GM12878 (cell line): ENCODE results near the gene RALGAPA2. TPM values are rescaled to one million over a fixed set of nuclear protein-coding genes. Genes with fewer than 3 reads are reported as not detected.

ENCODE experiments used
- ATAC-seq: fragments of 200-7000 bp; cut with Tn5 transposase; 3 replicates; pipeline ENCODE4 v1.9.1; 2020; ENCODE audit warnings: mild to moderate bottlenecking, moderate library complexity
- BruUV-seq: library from RNA; stranded (reverse); fragments of 400-500 nt; replicated peaks from 2 replicates; lab custom pipeline; 2021; lab: Mats Ljungman, UMichigan
- CTCF ChIA-PET: fragments of 300-600 bp; sonication (Branson Sonifier 250); formaldehyde crosslinking; extraction: SDS; loops from one replicate; lab custom pipeline; 2021; ENCODE audit warnings: inconsistent platforms; lab: Yijun Ruan, JAX
- POLR2A ChIA-PET: fragments of 350-600 bp; formaldehyde crosslinking; extraction: SDS; loops from one replicate; lab custom pipeline; 2021; ENCODE audit warnings: inconsistent platforms; lab: Charles Lee
- RAD21 ChIA-PET: fragments of 300-600 bp; sonication (Branson Sonifier 250); formaldehyde crosslinking; loops from one replicate; lab custom pipeline; 2023; ENCODE audit warnings: antibody characterized with exemption; ENCODE audit not compliant: unreplicated experiment; lab: Charles Lee
- SMC1A ChIA-PET: fragments of 300-600 bp; sonication (Branson Sonifier 250); formaldehyde crosslinking; loops from one replicate; lab custom pipeline; 2023; ENCODE audit not compliant: unreplicated experiment, uncharacterized antibody; lab: Charles Lee
- DNase-seq: peaks from one replicate; pipeline ENCODE4 v3.0.0-alpha.2; 2011; ENCODE audit warnings: low read depth, low spot score
- FAIRE-seq: peaks from 3 replicates; lab custom pipeline; 2011; peaks lifted over from hg19 to GRCh38; lab: Jason Lieb, UNC
- H2AFZ ChIP-seq: 2 replicates; pipeline ENCODE4 v1.6.0; 2011; ENCODE audit warnings: low read depth, low read length, control low read depth; ENCODE audit not compliant: control insufficient read depth
- H3K27ac ChIP-seq: 2 replicates; pipeline ENCODE4 v1.5.1; 2011; ENCODE audit warnings: control low read depth; ENCODE audit not compliant: control insufficient read depth, insufficient read depth
- H3K27me3 ChIP-seq, 2 experiments: replicated peaks in 1 of 2; 2 replicates each; pipeline versions ENCODE4 v1.6.0 to v1.6.1; 2011; ENCODE audit warnings: low read length in 1 of 2; ENCODE audit not compliant: control insufficient read depth in 2 of 2, insufficient read depth in 2 of 2
- H3K36me3 ChIP-seq, 2 experiments: 2 replicates each; pipeline ENCODE4 v1.5.1; 2011; ENCODE audit warnings: low read length in 1 of 2; ENCODE audit not compliant: control insufficient read depth in 2 of 2, insufficient read depth in 2 of 2
- H3K4me1 ChIP-seq: 2 replicates; pipeline ENCODE4 v1.6.1; 2011; ENCODE audit warnings: mild to moderate bottlenecking, low read length, moderate library complexity, mixed read lengths; ENCODE audit not compliant: control insufficient read depth, insufficient read depth
- H3K4me2 ChIP-seq: 2 replicates; pipeline ENCODE4 v1.6.0; 2011; ENCODE audit warnings: control low read depth; ENCODE audit not compliant: control insufficient read depth, insufficient read depth
- H3K4me3 ChIP-seq: fragments of 200-600 bp; sonication (generic); 2 replicates; pipeline ENCODE4 v1.5.1; 2016
- H3K79me2 ChIP-seq: 2 replicates; pipeline ENCODE4 v1.6.0; 2011; ENCODE audit warnings: low read length; ENCODE audit not compliant: control insufficient read depth, insufficient read depth
- H3K9ac ChIP-seq: 2 replicates; pipeline ENCODE4 v1.8.0; 2011; ENCODE audit warnings: low read length, control low read depth, mixed read lengths; ENCODE audit not compliant: control insufficient read depth, insufficient read depth
- H3K9me3 ChIP-seq: replicated peaks from 3 replicates; pipeline ENCODE4 v1.5.1; 2011; ENCODE audit warnings: mild to moderate bottlenecking, low read length; ENCODE audit not compliant: control insufficient read depth, insufficient read depth
- H4K20me1 ChIP-seq: 2 replicates; pipeline ENCODE4 v1.6.0; 2011; ENCODE audit not compliant: control insufficient read depth, insufficient read depth
- BHLHE40 ChIP-seq, 2 experiments: fragments of 450-650 bp in 1 of 2; IDR thresholded peaks; 2 replicates each; pipeline ENCODE4 v1.6.1; 2011 to 2017; ENCODE audit warnings: low read depth in 2 of 2, borderline replicate concordance in 1 of 2, improper control_type of control experiment in 1 of 2, low read length in 1 of 2, mild to moderate bottlenecking in 1 of 2
- IRF3 ChIP-seq: fragments of 450-650 bp; IDR thresholded peaks from 2 replicates; pipeline ENCODE4 v1.6.1; 2014; ENCODE audit warnings: mild to moderate bottlenecking
- PAX5 ChIP-seq: IDR thresholded peaks from 2 replicates; pipeline ENCODE4 v1.6.1; 2011; ENCODE audit warnings: low read depth, low read length, borderline replicate concordance
- SREBF2 ChIP-seq: IDR thresholded peaks from 2 replicates; pipeline ENCODE4 v1.6.1; 2012; ENCODE audit warnings: mild to moderate bottlenecking, low read length
- WGBS: methylation state at CpG from one replicate; pipeline ENCODE4 v1.1.6; 2016; ENCODE audit warnings: low lambda C conversion rate; ENCODE audit not compliant: insufficient replicate concordance, insufficient coverage; ENCODE audit errors: missing lambda C conversion rate; 5-methylcytosine and 5-hydroxymethylcytosine counted together
- in situ Hi-C: fragments of 300-500 bp; cut with MboI; formaldehyde crosslinking; loops from 9 replicates; pipeline ENCODE4 v1.14.3; 2018; ENCODE audit warnings: mixed read lengths
- intact Hi-C: fragments of 100-400 bp; cut with micrococcal nuclease; formaldehyde crosslinking; loops from one replicate; pipeline ENCODE4 v1.14.2; 2022; ENCODE audit not compliant: unreplicated experiment
- polyA plus RNA-seq, 11 experiments: library from polyadenylated mRNA; depleted of rRNA in 4 of 11; unstranded in 6 of 11; stranded (reverse) in 5 of 11; fragments of >200 nt; fragmentation: Nextera tagmentation in 4 of 11; fragmentation: Illumina TruSeq in 1 of 11; extraction: Ambion mirVana in 4 of 11; extraction: Trizol in 1 of 11; gene quantifications; 1 replicate in 1 of 11; 2 replicates in 10 of 11; pipeline versions ENCODE4 v1.2.1 to v1.2.3, GENCODE V29; 2011 to 2016; ENCODE audit warnings: inconsistent platforms in 2 of 11, missing spikeins in 2 of 11, low read depth in 1 of 11
- total RNA-seq, 4 experiments: library from RNA; depleted of rRNA in 3 of 4; stranded (reverse); fragments of >200 nt in 3 of 4; fragmentation: Illumina TruSeq in 1 of 4; extraction: Trizol in 1 of 4; gene quantifications; 2 replicates each; pipeline versions ENCODE4 v1.2.1 to v1.2.3, GENCODE V29; 2013 to 2021

The RALGAPA2 gene
- total and polyA plus RNA-seq, 10 of the 15 experiments (the other 5 are each of a cell fraction or from before 2014, with no cell fraction given): 2.9 to 29.4 (median 19.6) TPM

GRCh38 chr20:20367575-20368417 lies 344.6 kb downstream of the RALGAPA2 start, which contains the start of gene INSM1:
TSS of gene INSM1 (plus strand) at chr20:20368104. CDS start at chr20:20368268, 164 bp downstream.
- peak within 1 kb of the TSS; percentile 57; the same call in 1 of the 2 replicates for H3K4me3 ChIP-seq
- H3K27ac ChIP-seq: no peak within 1 kb of the TSS
- FAIRE-seq: no peak
- no TSS peak for BruUV-seq
- H3K4me2 ChIP-seq: peak within 1 kb of the TSS; percentile 74
- TF ChIP-seq BHLHE40 (IDR thresholded peaks at IDR 0.05; ENCODE audit: borderline replicate concordance in 1 of 2, low read depth in 2 of 2, low read length in 1 of 2) (peak; percentile 70 to 93), IRF3 (no peak), SREBF2 (no peak), PAX5 (peak; percentile 85)
- H3K79me2 ChIP-seq: no peaks in the 10 kb centered on the region
- DNase-seq: no peak
- ChIA-PET SMC1A (no interaction called here), CTCF (no interaction called here), POLR2A (no interaction called here), RAD21 (no interaction called here)
- no peak within 1 kb of the TSS for H3K9ac ChIP-seq
- peaks cover 21 to 33% of the 10 kb centered on the region in 2 experiments for H3K27me3 ChIP-seq
- 1% methylated on average over 75 of the region's 108 CpGs for WGBS
- H4K20me1 ChIP-seq: no peaks in the 10 kb centered on the region
- peak within 1 kb of the TSS; percentile 21; the same call in 1 of the 2 replicates for H2AFZ ChIP-seq
- ATAC-seq: 0 out of 3 replicates have a peak, but pooled peaks have one; percentile 27
- H3K9me3 ChIP-seq: no peaks in the 10 kb centered on the region
- in situ Hi-C loops: no loop called here
- H3K36me3 ChIP-seq: no peaks in the 10 kb centered on the region
- intact Hi-C loops: loop anchor here (10.0 kb wide), 2 partner anchors 117 to 283 kb away; no protein-coding TSS in a partner anchor
- no peaks in the 10 kb centered on the region for H3K4me1 ChIP-seq
